NCI-H1105 treated with DMSO at 0.1 percent for 48 hours (cell line): ENCODE data around the gene MRPS24.

ENCODE experiments used
- DNase-seq: peaks from one replicate; lab custom pipeline; 2025; lab: John Stamatoyannopoulos, UW

The MRPS24 gene

GRCh38 chr7:43877968-43878864 is 8.9 kb upstream of the MRPS24 start:
- DNase-seq = no peak

- no peak for DNase-seq
Measured at GRCh38 chr7:43876976-43877745, 7.8 kb upstream of the MRPS24 start.

DNA sequence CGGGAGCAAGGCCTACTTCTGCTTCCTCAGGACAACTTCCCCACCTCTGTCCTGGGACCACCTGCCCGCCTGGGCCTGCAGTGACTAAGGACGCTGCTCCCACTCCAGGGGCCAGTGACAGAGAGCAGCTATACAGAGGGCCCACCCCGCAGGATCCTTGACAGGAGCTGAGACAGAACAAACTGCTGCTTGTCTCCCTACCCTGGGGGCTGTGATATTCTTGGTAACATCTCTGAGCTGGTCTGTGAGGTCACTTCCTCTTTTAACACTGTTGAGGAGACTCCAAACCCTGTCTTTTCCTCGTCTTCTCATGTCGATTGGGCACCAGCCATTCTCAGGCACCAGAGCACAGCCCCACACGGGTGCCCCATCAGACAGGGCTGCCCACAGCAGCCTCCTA is 6.9 kb upstream of the MRPS24 start:
- DNase-seq = no peak

DNA sequence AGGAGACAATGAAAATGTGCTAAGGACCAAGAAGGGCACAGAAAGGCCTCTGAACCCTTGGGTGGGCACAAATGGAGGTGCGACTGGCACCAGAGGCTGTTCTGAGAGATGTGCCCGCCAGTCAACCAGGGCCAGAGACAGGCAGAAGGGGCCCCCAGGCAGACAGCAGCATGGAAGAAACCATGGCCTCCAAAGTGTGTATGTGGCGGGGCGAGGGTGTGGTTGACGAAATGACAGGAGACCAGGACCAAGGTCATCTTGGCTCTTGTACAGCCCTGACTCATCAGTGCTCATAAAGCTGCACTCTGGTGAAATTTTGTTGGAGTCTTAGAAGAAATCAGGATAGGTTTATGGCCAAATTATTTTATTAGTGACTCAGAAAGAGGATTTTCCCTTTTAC is 4.0 kb upstream of the MRPS24 start:
- no peak for DNase-seq

GRCh38 chr7:43872406-43873110 is 3.2 kb upstream of the MRPS24 start:
- DNase-seq = no peak

DNA sequence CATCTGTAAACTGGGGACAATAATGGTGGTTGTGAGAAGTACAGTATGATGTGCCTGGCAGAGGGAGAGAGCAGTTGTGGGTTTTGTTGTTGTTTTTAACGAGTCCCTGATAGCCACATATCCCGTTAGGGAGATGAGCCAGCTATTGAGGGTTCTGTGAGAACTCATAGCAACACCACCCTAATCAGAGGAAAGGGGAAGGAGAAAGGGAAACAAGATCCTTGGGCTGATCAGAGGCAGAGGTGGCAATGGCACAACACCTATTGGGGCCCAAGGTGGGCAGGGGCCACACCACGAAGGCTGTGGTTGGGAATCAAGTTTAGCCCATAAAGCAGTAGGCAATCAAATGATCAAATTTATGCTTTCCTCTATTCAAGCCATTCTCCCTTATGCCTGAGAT is 1.7 kb upstream of the MRPS24 start:
- DNase-seq = no peak

DNA sequence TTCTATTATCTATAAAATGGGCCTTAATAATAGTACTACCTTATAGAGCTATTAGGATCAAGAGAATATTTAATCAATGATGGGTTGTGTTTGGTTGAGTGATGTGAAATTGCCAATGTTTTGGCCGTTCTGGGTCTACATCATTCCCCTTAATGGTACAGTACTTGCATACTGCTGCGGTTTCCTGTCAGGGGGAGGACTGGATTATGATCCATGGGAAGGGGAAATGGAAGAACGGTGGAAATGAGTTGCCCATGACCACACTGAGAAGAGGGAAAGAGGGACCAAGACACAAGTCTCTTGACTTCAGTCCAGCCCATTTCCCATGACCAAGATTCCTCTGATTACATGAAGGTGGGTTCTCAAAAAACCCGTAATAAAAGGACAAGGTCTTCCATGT is 999 bp upstream of the MRPS24 start:
- no peak for DNase-seq

- no peak for DNase-seq
Measured at GRCh38 chr7:43869867-43870240, 537 bp upstream of the MRPS24 start.

GRCh38 chr7:43868681-43869005 is 674 bp downstream of the MRPS24 start:
- DNase-seq = no peak

- no peak for DNase-seq
Measured at GRCh38 chr7:43868181-43868580, 1.1 kb downstream of the MRPS24 start.

DNA sequence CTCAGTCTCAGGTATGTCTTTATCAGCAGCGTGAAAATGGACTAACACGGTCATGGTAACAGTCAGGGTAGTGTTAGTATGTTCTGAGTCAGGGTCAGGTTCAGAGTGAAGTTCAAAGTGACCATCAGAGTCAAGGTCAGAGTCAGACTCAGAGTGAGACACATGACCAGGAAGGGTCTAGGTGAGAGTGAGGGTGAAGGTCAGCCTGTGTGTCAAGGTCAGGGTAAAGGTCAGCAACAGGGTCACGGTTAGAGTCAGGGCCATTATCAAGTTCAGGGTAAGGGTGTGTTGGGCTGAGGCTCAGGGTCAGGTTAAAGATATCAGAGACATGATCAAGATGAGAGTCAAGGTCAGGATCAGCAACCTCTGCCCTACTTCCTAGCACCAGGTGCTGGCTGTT is 4.0 kb downstream of the MRPS24 start:
- no peak for DNase-seq

DNA sequence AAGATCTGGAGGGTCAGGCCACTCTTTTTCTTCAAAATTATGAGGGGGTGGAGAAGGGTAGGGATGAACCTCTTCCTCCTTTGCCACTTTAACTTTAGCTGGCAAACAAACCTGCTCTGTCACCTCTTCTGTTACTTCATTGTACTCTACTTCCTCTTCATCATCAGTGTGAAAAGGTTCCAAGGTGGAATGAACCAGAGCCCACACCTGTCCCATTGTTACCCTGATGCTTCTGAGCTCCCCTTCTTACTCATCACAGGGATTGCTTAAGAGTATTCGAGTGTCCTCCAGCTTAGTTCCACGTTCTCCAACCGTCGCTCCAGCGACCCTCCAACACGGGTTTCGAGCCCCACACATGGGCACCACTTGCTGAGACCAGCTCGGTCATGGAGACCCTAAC is 5.2 kb downstream of the MRPS24 start:
- no peak for DNase-seq

GRCh38 chr7:43856996-43857395 is 12.3 kb downstream of the MRPS24 start:
- DNase-seq = no peak

DNA sequence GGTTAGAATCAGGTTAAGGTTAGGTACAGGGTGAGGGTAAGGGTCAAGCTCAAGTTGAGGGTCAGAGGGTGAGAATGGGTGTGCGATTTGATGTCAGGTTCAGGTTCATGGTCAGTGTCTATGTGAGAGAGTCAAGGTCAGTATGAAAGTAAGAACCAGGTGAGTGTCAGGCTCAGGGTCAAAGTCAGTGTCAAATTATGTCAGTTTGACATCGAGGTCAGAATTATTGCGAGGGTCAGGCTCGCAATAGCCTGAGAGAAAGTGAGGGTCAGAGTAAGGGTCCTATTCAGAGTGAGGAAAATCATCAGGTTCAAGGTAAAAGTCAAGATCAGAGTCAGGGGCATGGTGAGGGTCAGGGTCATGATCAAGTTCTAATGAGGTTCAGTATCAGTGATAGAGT is 13.0 kb downstream of the MRPS24 start:
- no peak for DNase-seq

DNA sequence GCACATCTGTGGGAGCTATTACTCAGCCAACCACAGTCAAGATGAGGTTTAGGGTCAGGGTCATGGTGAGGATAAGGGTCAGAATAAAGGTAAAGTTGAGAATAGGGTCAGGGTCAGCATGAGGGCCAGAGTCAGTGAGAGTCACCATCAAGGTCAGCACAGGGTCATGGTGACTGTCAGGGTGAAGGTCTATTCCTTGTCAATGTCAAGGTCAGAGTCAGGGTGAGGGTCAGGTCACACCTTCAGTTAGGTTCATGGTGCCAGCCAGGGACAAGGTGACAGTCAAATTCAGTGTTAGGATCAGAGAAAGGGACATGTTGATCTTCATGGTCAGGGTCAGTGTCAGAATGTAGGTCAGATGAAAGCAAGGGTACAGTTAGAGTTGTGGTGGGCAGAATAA is 14.1 kb downstream of the MRPS24 start:
- DNase-seq = no peak

DNA sequence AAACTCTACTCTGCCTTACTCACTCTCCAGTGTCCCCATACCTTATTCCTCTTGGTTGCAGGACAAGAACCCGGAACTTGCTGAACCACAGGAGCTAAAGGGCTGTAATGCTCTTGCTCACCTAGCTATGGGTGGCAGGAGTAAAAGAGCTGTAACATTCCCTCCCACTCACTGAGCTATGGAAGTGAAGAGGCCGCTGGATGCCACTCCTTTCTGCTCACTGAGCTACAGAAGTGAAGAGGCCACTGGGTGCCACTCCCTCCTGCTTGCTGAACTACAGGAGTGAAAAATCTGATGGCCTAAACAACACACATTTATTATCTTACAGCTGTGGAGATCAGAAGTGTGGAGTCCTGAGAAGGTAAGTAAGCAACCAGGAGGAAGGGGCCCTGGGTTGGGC is 17.5 kb downstream of the MRPS24 start:
- no peak for DNase-seq

DNA sequence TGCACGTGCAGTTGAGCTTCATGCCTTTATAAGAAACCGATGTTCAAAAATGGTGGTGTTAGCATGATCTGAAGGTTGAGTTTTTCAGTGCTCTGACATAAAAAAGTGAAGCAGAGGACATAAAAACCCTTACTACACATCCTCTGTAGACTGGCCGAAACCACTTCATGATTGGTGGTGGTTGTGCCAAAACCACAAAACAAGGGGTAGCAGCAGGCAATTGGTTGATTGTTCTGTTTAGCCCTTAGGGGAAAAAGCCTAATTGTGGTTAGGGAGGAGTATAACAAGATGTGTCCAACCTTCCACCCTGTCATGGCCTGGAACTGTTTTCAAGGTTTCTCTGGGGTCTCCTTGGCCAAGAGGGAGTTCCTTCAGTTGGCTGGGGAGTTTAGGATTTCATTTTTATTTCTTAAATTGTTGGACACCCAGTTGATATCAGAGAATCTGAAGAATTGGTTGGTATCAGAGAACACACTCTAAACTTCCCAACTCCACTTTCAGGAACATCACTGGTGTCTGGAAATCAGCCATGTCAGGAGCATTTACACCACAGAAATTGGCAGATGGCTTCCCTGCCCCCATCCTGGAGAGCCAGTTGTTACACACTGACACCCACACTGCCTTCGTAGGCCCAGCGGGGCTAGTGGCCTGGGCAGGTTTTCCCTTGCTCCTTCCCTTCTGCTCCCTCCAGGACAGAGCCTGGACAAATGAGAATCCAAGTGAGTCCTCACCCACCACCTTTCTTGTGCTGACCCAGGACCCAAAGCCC is 18.8 kb downstream of the MRPS24 start:
- no peak for DNase-seq

- DNase-seq = no peak
Measured at GRCh38 chr7:43849047-43849446, 20.3 kb downstream of the MRPS24 start.

DNA sequence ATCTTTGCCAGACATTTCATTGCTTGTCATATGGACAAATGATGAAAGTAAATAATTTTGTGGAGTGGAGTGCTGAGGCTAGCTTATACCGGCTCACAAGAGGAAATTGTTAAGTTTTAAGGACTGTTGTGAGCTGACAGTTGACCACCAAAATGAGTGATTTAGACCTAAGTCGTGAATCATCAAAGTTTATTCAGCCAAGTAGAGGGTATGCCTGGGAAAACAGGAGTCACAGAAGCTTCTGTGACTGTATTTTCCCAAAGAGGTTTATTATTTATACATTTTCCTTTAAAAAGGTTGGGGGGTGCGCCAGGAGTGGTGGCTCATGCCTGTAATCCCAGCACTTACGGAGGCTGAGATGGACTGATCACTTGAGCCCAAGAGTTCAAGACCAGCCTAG is 21.8 kb downstream of the MRPS24 start:
- no peak for DNase-seq

DNA sequence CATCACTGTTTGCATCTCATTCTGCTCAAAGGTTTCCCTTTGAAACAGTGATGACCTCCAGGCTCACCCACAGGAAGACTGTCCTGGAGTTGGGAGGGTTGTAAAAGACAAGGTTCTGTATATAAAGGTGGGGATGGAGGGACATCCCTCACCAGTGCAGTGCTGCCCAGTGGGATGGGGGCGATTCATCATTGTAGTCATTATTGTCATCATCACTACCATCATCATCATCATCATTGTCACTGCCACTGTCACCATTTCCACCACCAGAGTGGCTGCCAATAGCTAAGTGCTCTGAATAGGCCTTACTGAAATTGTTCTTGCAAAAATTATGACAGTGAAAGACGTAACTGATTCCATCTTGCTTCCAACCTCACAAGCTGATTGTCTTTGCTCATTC is 24.7 kb downstream of the MRPS24 start:
- no peak for DNase-seq

DNA sequence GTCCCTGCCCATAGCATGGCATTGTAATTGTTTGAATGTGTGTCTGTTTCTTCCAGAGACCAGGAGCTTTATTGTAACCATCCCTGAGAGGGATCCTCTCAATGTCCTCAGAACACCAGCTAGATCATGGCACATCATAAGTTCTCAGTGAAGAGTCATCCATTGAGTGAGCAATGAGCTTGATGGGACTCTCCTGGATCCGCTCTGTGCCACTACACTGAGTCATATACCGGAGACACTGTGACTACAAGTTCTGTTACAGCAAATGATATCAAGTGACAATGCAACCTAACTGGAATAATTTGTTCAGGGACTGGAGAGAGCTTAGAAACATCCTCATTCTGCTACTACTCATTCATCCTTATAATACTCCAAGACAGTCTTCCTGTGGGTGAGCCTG is 25.1 kb downstream of the MRPS24 start:
- DNase-seq = no peak

DNA sequence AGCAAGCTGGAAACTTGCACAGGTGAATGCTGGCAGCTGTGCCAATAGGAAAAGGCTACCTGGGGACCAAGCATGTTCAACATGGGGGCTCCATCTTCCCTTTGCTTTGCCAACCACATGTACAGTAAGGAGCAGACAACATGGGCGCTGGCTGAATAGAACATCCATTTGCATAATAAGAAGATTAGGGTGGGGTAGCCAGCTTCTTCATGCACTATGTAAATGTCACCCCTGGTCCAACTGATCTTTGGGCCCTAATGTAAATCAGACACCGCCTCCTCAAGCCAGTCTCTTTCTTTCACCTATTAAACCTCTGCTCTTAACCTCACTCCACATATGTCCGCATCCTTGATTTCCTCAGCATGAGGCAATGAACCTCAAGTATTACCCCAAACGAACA is 26.0 kb downstream of the MRPS24 start:
- no peak for DNase-seq
